Cardiac muscle cell (in vitro differentiated cells and primary cell): ENCODE results near the gene TRAFD1. TPM values are rescaled to one million over a fixed set of nuclear protein-coding genes. Genes with fewer than 3 reads are reported as not detected.

Experiments used
- DNase-seq, 2 donors: peaks; one replicate each; pipeline versions ENCODE4 v3.0.0 to v3.0.0-alpha.2; 2010 to 2017; ENCODE audit warnings: low read depth in 1 of 2, low spot score in 1 of 2
- H3K27ac ChIP-seq: fragments of 200-600 bp; sonication (generic); 2 replicates; pipeline ENCODE4 v1.5.1; 2016
- H3K27me3 ChIP-seq: fragments of 200-600 bp; sonication (generic); 2 replicates; pipeline ENCODE4 v1.6.0; 2016; ENCODE audit warnings: control low read depth
- H3K36me3 ChIP-seq: fragments of 200-600 bp; sonication (generic); 2 replicates; pipeline ENCODE4 v1.5.1; 2016; ENCODE audit warnings: control low read depth
- H3K4me1 ChIP-seq: fragments of 200-600 bp; sonication (generic); 2 replicates; pipeline ENCODE4 v1.8.1; 2017; ENCODE audit warnings: low read depth, mild to moderate bottlenecking, mixed run types
- H3K4me3 ChIP-seq: fragments of 200-600 bp; sonication (generic); 2 replicates; pipeline ENCODE4 v1.5.1; 2016; ENCODE audit warnings: mild to moderate bottlenecking
- H3K9me3 ChIP-seq: fragments of 200-600 bp; sonication (generic); 2 replicates; pipeline ENCODE4 v1.5.1; 2017; ENCODE audit warnings: low read depth, mild to moderate bottlenecking, control low read depth
- CTCF ChIP-seq: IDR thresholded peaks from 2 replicates; pipeline ENCODE4 v1.5.1; 2012; ENCODE audit warnings: low read depth, mild to moderate bottlenecking, low read length
- polyA plus RNA-seq: library from polyadenylated mRNA; unstranded; fragments of >200 nt; fragmentation: Nextera tagmentation; extraction: Ambion mirVana; gene quantifications from 2 replicates; pipeline ENCODE4 v1.2.1, GENCODE V29; 2016
- total RNA-seq: library from RNA; depleted of rRNA; stranded (reverse); fragments of >200 nt; gene quantifications from 2 replicates; pipeline ENCODE4 v1.2.3, GENCODE V29; 2016

Gene TRAFD1
- total and polyA plus RNA-seq, 2 experiments from 2014 or later = 41.3 to 60.6 TPM

GRCh38 chr12:112163471-112163991 is 38.2 kb downstream of the TRAFD1 start:
- Histone ChIP-seq H3K4me3 (no peak overlapping the region), H3K36me3 (peaks cover 18% of the 10 kb centered on the region), H3K4me1 (no peaks in the 10 kb centered on the region), H3K9me3 (no peaks in the 10 kb centered on the region), H3K27me3 (no peaks in the 10 kb centered on the region), H3K27ac (no peak overlapping the region)
- TF ChIP-seq CTCF = no peak
- DNase-seq = no peak

- Histone ChIP-seq H3K27ac (no peak overlapping the region), H3K4me1 (no peaks in the 10 kb centered on the region), H3K36me3 (peaks cover 18% of the 10 kb centered on the region), H3K27me3 (no peaks in the 10 kb centered on the region), H3K4me3 (no peak overlapping the region), H3K9me3 (no peaks in the 10 kb centered on the region)
- no peak for TF ChIP-seq CTCF
- DNase-seq = no peak
Observed at GRCh38 chr12:112164011-112164660, 38.8 kb downstream of the TRAFD1 start.

- DNase-seq = no peak
- no peak overlapping the region for H3K27ac ChIP-seq
- no peaks in the 10 kb centered on the region for H3K27me3 ChIP-seq
- H3K9me3 ChIP-seq = no peaks in the 10 kb centered on the region
- TF ChIP-seq CTCF = no peak
- peaks cover 12% of the 10 kb centered on the region for H3K36me3 ChIP-seq
- H3K4me3 ChIP-seq = no peak overlapping the region
- H3K4me1 ChIP-seq = no peaks in the 10 kb centered on the region
Observed at GRCh38 chr12:112165624-112166023, 40.3 kb downstream of the TRAFD1 start.

- H3K36me3 ChIP-seq = peaks cover 17% of the 10 kb centered on the region
- no peak for TF ChIP-seq CTCF
Observed at GRCh38 chr12:112166051-112167015, 41.0 kb downstream of the TRAFD1 start.

GRCh38 chr12:112167031-112167461 is 41.7 kb downstream of the TRAFD1 start:
- no peak for DNase-seq
- no peak for TF ChIP-seq CTCF
- no peaks in the 10 kb centered on the region for H3K27me3 ChIP-seq
- peaks cover 23% of the 10 kb centered on the region for H3K36me3 ChIP-seq
- H3K4me3 ChIP-seq = no peak overlapping the region
- H3K27ac ChIP-seq = no peak overlapping the region
- H3K4me1 ChIP-seq = no peaks in the 10 kb centered on the region
- no peaks in the 10 kb centered on the region for H3K9me3 ChIP-seq

More at GRCh38 chr12:112166051-112167015, 41.0 kb downstream of the TRAFD1 start:
- Histone ChIP-seq H3K4me1 (no peaks in the 10 kb centered on the region), H3K9me3 (no peaks in the 10 kb centered on the region), H3K4me3 (no peak overlapping the region), H3K27me3 (no peaks in the 10 kb centered on the region), H3K27ac (no peak overlapping the region)
- no peak for DNase-seq
